GM18502 (cell line): ENCODE data around the gene CNN2.

Source experiments
- ATAC-seq: cut with Tn5 transposase; IDR thresholded peaks from one replicate; pipeline ENCODE4 v1.9.1; 2021; ENCODE audit warnings: mild to moderate bottlenecking; ENCODE audit not compliant: unreplicated experiment, poor library complexity

CNN2 gene

GRCh38 chr19:1074544-1075283 lies 48.3 kb downstream of the CNN2 start:
- ATAC-seq: peak; percentile 59

GRCh38 chr19:1076046-1076386 lies 49.6 kb downstream of the CNN2 start:
- ATAC-seq: no peak

GRCh38 chr19:1076951-1077350 lies 50.5 kb downstream of the CNN2 start:
- ATAC-seq: peak; percentile 60

GRCh38 chr19:1079566-1080111 lies 53.2 kb downstream of the CNN2 start:
- no peak for ATAC-seq

- no peak for ATAC-seq
Measured at GRCh38 chr19:1080360-1081161, 54.2 kb downstream of the CNN2 start.

- no peak for ATAC-seq
Measured at GRCh38 chr19:1081301-1082164, 55.1 kb downstream of the CNN2 start.

- ATAC-seq: no peak
Measured at GRCh38 chr19:1082165-1082927, 55.9 kb downstream of the CNN2 start.

GRCh38 chr19:1082928-1083816 lies 56.8 kb downstream of the CNN2 start:
- no peak for ATAC-seq

- no peak for ATAC-seq
Measured at GRCh38 chr19:1084024-1084868, 57.8 kb downstream of the CNN2 start.

- no peak for ATAC-seq
Measured at GRCh38 chr19:1085053-1085658, 58.7 kb downstream of the CNN2 start.

GRCh38 chr19:1085676-1086442 lies 59.5 kb downstream of the CNN2 start:
- no peak for ATAC-seq

- ATAC-seq: no peak
Measured at GRCh38 chr19:1086613-1087012, 60.2 kb downstream of the CNN2 start.

- ATAC-seq: no peak
Measured at GRCh38 chr19:1087813-1088415, 61.5 kb downstream of the CNN2 start.

GRCh38 chr19:1088416-1089010 lies 62.1 kb downstream of the CNN2 start:
- ATAC-seq: no peak
